GM08714 (cell line): ENCODE results near the gene FBLN7.
"Not testable (repeated sequence)": the region's sequence is repeated elsewhere in the genome, so short reads cannot be mapped to it uniquely, and the experiment has no call there.

ENCODE experiments used
- H3K4me3 ChIP-seq: fragments of 200-500 bp; sonication (Bioruptor generic); 2 replicates; pipeline ENCODE4 v1.5.1; 2014; ENCODE audit warnings: mild to moderate bottlenecking, low read length, inconsistent platforms
- ZNF274 ChIP-seq: IDR thresholded peaks from 2 replicates; pipeline ENCODE4 v1.6.1; 2012; ENCODE audit warnings: mild to moderate bottlenecking, low read depth, low read length

The FBLN7 gene

DNA sequence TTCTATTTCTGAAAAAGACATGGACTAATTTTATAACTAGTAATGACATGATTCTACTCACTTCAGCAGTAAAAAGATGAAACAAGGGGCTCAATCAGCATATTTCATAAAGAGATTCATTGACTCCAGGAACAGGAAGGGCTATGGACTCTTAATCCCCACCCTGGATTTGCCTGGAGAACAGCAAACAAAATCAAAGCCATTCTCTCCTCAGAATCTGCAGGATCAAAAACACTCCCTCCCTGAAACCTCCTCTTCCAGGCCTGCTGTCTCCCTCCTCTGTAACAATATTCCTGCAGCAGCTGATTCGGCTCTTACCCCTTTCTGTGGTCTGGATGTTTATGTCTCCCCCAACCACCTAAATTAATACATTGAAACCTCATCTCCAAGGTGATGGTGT is 59.7 kb downstream of the FBLN7 start:
- no peak overlapping the region for H3K4me3 ChIP-seq
- no peak for TF ChIP-seq ZNF274

DNA sequence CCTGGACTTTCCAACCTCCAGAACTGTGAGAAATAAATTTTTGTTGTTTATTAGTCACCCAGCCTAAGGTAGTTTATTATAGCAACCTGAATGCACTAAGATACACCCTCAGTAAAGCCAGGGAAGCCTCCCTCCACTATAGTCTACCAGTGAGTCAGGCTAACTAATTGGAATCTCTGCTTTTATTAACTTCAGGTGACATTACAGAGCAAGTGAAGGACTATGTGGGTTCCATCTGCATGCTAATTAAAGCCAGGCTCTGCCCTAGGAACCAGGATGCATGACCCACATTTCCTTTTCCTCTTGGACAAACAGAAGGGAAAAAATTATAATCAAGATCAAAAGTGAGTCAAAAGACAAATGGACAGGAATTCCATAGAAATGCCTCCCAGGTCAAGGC is 60.6 kb downstream of the FBLN7 start:
- no peak for TF ChIP-seq ZNF274

DNA sequence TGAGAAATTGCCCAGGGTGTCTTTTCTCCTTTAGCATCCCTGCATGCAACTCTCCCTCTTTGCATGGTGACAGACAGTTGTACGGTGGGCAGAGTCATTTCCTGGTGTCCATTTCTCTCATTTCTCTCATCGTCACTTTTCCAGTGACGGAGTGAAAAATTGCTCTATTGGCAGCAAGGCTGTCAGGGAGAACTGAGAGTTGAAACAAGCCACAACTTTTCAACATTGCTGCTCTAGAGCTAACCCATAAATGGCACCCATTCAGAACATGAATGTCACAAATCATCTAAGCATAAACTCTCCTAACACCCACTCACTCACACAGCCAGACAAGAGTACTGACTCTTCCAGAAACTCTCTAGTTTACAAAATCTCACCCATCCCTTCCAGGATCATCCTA is 61.0 kb downstream of the FBLN7 start:
- no peak overlapping the region for H3K4me3 ChIP-seq
- no peak for TF ChIP-seq ZNF274

More for the DNA sequence above, 60.6 kb downstream of the FBLN7 start:
- no peak overlapping the region for H3K4me3 ChIP-seq

DNA sequence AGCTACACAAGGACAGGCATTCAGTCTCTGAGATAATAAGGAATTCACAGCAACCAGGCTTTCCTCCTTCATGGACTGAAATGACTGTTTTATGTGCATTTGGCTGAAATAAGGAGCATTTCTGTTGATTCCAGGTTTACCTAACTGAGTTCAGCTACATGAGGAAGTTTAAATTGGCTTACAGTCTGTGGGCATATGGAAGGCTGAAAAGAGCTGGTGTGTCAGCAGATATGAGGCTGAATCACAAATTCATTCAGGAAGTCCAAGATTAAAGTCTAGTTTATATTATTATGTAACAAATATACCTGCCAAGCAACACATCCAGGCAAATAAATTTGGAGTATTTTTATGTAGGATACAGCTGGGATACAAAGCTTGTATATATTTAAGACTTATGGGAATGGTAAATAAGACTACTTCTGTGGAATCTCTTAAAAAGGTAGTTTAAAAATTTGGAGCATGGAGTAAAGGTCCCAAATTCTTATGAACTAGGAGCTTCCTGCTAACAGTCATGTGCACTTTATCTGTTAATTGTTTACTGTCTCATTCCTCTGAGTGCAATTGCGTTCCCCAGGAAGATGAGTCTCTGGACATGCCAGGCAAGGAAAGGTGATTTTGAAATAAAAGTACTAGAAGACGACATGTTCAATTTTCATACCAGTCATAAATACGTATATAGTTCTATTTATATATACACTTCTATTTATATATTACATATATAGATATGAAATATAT is 63.7 kb downstream of the FBLN7 start:
- no peak for TF ChIP-seq ZNF274
- no peak overlapping the region for H3K4me3 ChIP-seq

DNA sequence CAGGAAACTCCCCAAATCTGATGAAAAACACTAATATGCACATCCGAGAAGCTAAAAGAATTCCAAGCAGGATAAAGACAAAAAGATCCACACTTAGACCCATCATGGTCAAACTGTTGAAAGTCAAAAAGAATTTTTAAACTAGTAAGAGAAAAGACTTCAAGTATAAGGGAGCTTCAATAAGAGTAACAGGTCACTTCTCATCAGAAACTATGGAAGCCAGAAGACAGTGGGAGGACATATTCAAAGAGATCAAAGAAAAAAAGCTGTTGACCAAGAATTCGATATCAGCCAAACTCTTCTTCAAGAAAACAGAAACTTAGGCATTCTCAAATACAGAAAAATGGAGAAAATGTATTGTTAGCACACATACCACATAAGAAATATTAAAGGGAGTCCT is 66.2 kb downstream of the FBLN7 start:
- H3K4me3 ChIP-seq, result no peak overlapping the region
- no peak for TF ChIP-seq ZNF274

DNA sequence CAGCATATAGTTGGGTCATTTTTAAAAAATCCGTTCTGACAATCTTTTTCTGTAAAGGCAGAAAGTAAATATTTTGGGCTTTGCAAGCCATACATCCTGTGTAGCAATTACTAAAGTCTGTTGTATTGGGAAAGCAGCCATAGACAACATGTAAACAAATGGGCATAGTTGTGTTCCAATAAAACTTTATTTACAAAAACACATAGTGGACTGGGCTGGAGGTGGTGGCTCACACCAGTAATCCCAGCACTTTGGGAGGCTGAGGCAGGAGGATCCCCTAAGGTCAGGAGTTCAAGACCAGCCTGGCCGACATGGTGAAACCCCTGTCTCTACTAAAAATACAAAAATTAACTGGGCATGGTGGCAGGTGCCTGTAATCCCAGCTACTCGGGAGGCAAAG is 69.7 kb downstream of the FBLN7 start:
- H3K4me3 ChIP-seq, result not testable (repeated sequence)

DNA sequence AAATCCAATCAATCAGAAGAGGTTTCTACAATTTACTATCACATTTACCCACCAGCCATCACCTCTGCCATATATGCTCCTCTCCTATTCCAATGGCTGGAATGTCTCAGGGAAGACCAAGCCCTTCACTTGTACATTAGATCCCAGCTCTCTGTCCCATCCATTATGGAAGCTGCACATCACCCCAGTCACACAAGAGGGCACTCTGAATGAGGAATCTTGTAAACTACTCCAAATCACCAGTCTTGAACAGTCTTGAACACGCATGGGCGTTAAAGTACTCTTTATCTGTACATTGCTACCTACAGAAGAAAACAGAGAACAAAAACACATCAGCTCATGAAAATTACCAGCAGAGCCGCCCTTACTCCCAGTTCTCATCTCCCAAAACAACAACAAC is 78.0 kb downstream of the FBLN7 start:
- H3K4me3 ChIP-seq, result no peak overlapping the region
- TF ChIP-seq ZNF274, result no peak

DNA sequence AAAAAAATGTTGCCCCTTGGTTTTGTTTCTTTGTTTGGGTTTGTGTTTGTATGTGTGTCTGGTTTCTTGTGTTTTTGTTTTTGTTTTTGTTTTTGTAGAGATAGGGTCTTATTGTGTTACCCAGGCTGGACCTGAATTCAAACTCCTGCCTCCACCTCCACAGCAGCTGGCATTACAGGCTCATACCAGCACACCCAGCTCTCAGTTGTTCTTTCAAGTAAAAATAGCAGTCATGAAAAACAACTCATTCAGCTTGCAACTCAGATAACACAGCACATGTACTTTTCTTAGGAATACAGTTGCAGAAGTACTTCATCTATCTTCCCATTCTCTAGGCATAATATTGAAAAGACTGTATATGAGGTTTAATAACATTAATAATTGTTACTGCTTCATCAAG is 79.7 kb downstream of the FBLN7 start:
- TF ChIP-seq ZNF274, result no peak
- no peak overlapping the region for H3K4me3 ChIP-seq

DNA sequence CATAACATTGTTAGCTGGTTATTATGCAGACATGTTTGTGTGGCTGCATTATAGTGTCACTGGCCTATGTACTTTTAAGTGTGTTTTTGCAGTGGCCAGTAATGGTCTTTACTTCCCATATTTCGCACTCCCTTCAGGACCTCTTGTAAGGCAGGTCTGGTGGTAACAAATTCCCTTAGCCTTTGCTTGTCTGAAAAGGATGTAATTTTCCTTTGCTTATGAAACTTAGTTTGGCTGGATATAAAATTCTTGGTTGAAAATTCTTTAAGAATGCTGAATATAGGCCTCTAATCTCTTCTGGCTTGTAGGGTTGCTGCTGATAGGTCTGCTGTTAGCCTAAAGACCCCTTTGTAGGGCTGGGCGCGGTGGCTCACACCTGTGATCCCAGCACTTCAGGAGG is 82.0 kb downstream of the FBLN7 start:
- no peak for TF ChIP-seq ZNF274

DNA sequence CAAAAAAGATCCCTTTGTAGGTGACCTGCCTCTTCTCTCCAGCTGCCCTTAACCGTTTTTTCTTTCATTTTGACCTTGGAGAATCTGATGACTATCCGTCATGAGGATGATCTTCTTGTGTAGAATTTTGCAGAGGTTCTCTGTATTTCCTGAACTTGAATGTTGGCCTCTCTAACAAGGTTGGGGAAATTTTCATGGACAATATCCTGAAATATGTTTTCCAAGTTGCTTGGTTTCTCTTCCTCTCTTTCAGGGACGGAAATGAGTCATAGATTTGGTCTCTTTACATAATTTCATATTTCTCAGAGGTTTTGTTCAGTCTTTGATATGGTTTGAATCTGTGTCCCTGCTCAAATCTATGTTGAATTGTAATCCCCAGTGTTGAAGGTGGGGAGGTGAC is 82.6 kb downstream of the FBLN7 start:
- TF ChIP-seq ZNF274, result no peak
- H3K4me3 ChIP-seq, result no peak overlapping the region

More for the DNA sequence above, 82.0 kb downstream of the FBLN7 start:
- no peak overlapping the region for H3K4me3 ChIP-seq

DNA sequence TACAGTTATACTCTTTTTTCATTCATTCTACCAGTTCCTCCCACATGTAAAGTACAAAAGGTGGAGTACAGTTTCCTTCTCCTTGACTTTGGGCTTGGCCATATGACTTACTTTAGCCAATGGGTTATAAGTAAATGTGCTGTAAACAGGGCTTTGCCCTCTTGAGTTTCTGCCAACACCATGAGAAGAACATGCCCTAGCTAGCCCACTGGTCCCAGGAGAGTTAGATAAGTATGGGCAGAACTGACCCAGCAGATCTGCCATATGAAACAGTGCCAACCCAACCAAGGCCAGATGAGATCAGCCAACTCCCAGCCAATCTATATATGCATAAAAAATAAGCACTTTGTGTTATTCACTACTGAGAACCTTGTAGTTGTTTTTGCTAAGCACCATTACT is 91.2 kb downstream of the FBLN7 start:
- H3K4me3 ChIP-seq, result no peak overlapping the region
- TF ChIP-seq ZNF274, result no peak

DNA sequence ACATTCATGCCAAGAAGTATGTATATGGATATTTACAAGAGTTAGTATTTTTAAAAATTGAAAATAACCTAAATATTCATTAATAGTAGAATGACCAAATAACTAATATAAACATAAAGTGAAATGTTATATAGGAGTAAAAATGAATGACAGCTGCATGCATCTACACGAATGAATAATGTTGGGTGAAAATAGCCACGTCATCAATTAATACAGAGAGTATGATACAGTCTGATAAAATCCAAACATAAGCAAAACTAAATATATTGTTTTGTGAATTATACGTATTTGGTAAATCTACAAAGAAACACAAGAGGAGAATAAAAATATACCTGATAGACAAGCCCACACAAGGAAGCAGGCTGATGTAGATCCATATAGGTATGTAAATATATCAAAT is 92.2 kb downstream of the FBLN7 start:
- no peak overlapping the region for H3K4me3 ChIP-seq
- TF ChIP-seq ZNF274, result no peak
